GM12878 (cell line): ENCODE measurements around the gene ELAC1. TPM values are rescaled to one million over a fixed set of nuclear protein-coding genes. Genes with fewer than 3 reads are reported as not detected.

Experiments
- ATAC-seq: fragments of 200-7000 bp; cut with Tn5 transposase; 3 replicates; pipeline ENCODE4 v1.9.1; 2020; ENCODE audit warnings: mild to moderate bottlenecking, moderate library complexity
- BruUV-seq: library from RNA; stranded (reverse); fragments of 400-500 nt; replicated peaks from 2 replicates; lab custom pipeline; 2021; lab: Mats Ljungman, UMichigan
- CTCF ChIA-PET: fragments of 300-600 bp; sonication (Branson Sonifier 250); formaldehyde crosslinking; extraction: SDS; loops from one replicate; lab custom pipeline; 2021; ENCODE audit warnings: inconsistent platforms; lab: Yijun Ruan, JAX
- POLR2A ChIA-PET: fragments of 350-600 bp; formaldehyde crosslinking; extraction: SDS; loops from one replicate; lab custom pipeline; 2021; ENCODE audit warnings: inconsistent platforms; lab: Charles Lee
- RAD21 ChIA-PET: fragments of 300-600 bp; sonication (Branson Sonifier 250); formaldehyde crosslinking; loops from one replicate; lab custom pipeline; 2023; ENCODE audit warnings: antibody characterized with exemption; ENCODE audit not compliant: unreplicated experiment; lab: Charles Lee
- SMC1A ChIA-PET: fragments of 300-600 bp; sonication (Branson Sonifier 250); formaldehyde crosslinking; loops from one replicate; lab custom pipeline; 2023; ENCODE audit not compliant: unreplicated experiment, uncharacterized antibody; lab: Charles Lee
- DNase-seq: peaks from one replicate; pipeline ENCODE4 v3.0.0-alpha.2; 2011; ENCODE audit warnings: low read depth, low spot score
- FAIRE-seq: peaks from 3 replicates; lab custom pipeline; 2011; peaks lifted over from hg19 to GRCh38; lab: Jason Lieb, UNC
- H2AFZ ChIP-seq: 2 replicates; pipeline ENCODE4 v1.6.0; 2011; ENCODE audit warnings: low read depth, low read length, control low read depth; ENCODE audit not compliant: control insufficient read depth
- H3K27ac ChIP-seq: 2 replicates; pipeline ENCODE4 v1.5.1; 2011; ENCODE audit warnings: control low read depth; ENCODE audit not compliant: control insufficient read depth, insufficient read depth
- H3K27me3 ChIP-seq, 2 experiments: replicated peaks in 1 of 2; 2 replicates each; pipeline versions ENCODE4 v1.6.0 to v1.6.1; 2011; ENCODE audit warnings: low read length in 1 of 2; ENCODE audit not compliant: control insufficient read depth in 2 of 2, insufficient read depth in 2 of 2
- H3K36me3 ChIP-seq, 2 experiments: 2 replicates each; pipeline ENCODE4 v1.5.1; 2011; ENCODE audit warnings: low read length in 1 of 2; ENCODE audit not compliant: control insufficient read depth in 2 of 2, insufficient read depth in 2 of 2
- H3K4me1 ChIP-seq: 2 replicates; pipeline ENCODE4 v1.6.1; 2011; ENCODE audit warnings: mild to moderate bottlenecking, low read length, moderate library complexity, mixed read lengths; ENCODE audit not compliant: control insufficient read depth, insufficient read depth
- H3K4me2 ChIP-seq: 2 replicates; pipeline ENCODE4 v1.6.0; 2011; ENCODE audit warnings: control low read depth; ENCODE audit not compliant: control insufficient read depth, insufficient read depth
- H3K4me3 ChIP-seq: fragments of 200-600 bp; sonication (generic); 2 replicates; pipeline ENCODE4 v1.5.1; 2016
- H3K79me2 ChIP-seq: 2 replicates; pipeline ENCODE4 v1.6.0; 2011; ENCODE audit warnings: low read length; ENCODE audit not compliant: control insufficient read depth, insufficient read depth
- H3K9ac ChIP-seq: 2 replicates; pipeline ENCODE4 v1.8.0; 2011; ENCODE audit warnings: low read length, control low read depth, mixed read lengths; ENCODE audit not compliant: control insufficient read depth, insufficient read depth
- H3K9me3 ChIP-seq: replicated peaks from 3 replicates; pipeline ENCODE4 v1.5.1; 2011; ENCODE audit warnings: mild to moderate bottlenecking, low read length; ENCODE audit not compliant: control insufficient read depth, insufficient read depth
- H4K20me1 ChIP-seq: 2 replicates; pipeline ENCODE4 v1.6.0; 2011; ENCODE audit not compliant: control insufficient read depth, insufficient read depth
- ASH2L ChIP-seq: fragments of 300-600, 200-600 bp; sonication (generic); IDR thresholded peaks from 2 replicates; pipeline ENCODE4 v1.6.1; 2017; ENCODE audit warnings: low read depth, mild to moderate bottlenecking, borderline replicate concordance
- ATF3 ChIP-seq: IDR thresholded peaks from 2 replicates; pipeline ENCODE4 v1.6.1; 2011; ENCODE audit warnings: low read depth, mild to moderate bottlenecking, low read length, moderate library complexity, borderline replicate concordance; ENCODE audit errors: extremely low read depth
- HCFC1 ChIP-seq: fragments of 150-350 bp; IDR thresholded peaks from 2 replicates; pipeline ENCODE4 v1.6.1; 2014; ENCODE audit warnings: low read length
- JUND ChIP-seq: IDR thresholded peaks from 2 replicates; pipeline ENCODE4 v1.6.1; 2012; ENCODE audit warnings: low read depth, mild to moderate bottlenecking, low read length, improper control_type of control experiment, moderate library complexity
- MAX ChIP-seq: IDR thresholded peaks from 2 replicates; pipeline ENCODE4 v1.6.1; 2012; ENCODE audit warnings: low read depth, low read length, improper control_type of control experiment
- SIX5 ChIP-seq: IDR thresholded peaks from 2 replicates; pipeline ENCODE4 v1.6.1; 2011; ENCODE audit warnings: mild to moderate bottlenecking, low read depth, low read length, moderate library complexity; ENCODE audit not compliant: severe bottlenecking
- WGBS: methylation state at CpG from one replicate; pipeline ENCODE4 v1.1.6; 2016; ENCODE audit warnings: low lambda C conversion rate; ENCODE audit not compliant: insufficient replicate concordance, insufficient coverage; ENCODE audit errors: missing lambda C conversion rate; 5-methylcytosine and 5-hydroxymethylcytosine counted together
- in situ Hi-C: fragments of 300-500 bp; cut with MboI; formaldehyde crosslinking; loops from 9 replicates; pipeline ENCODE4 v1.14.3; 2018; ENCODE audit warnings: mixed read lengths
- intact Hi-C: fragments of 100-400 bp; cut with micrococcal nuclease; formaldehyde crosslinking; loops from one replicate; pipeline ENCODE4 v1.14.2; 2022; ENCODE audit not compliant: unreplicated experiment
- polyA plus RNA-seq, 11 experiments: library from polyadenylated mRNA; depleted of rRNA in 4 of 11; unstranded in 6 of 11; stranded (reverse) in 5 of 11; fragments of >200 nt; fragmentation: Nextera tagmentation in 4 of 11; fragmentation: Illumina TruSeq in 1 of 11; extraction: Ambion mirVana in 4 of 11; extraction: Trizol in 1 of 11; gene quantifications; 1 replicate in 1 of 11; 2 replicates in 10 of 11; pipeline versions ENCODE4 v1.2.1 to v1.2.3, GENCODE V29; 2011 to 2016; ENCODE audit warnings: inconsistent platforms in 2 of 11, missing spikeins in 2 of 11, low read depth in 1 of 11
- total RNA-seq, 4 experiments: library from RNA; depleted of rRNA in 3 of 4; stranded (reverse); fragments of >200 nt in 3 of 4; fragmentation: Illumina TruSeq in 1 of 4; extraction: Trizol in 1 of 4; gene quantifications; 2 replicates each; pipeline versions ENCODE4 v1.2.1 to v1.2.3, GENCODE V29; 2013 to 2021

The ELAC1 gene
- total and polyA plus RNA-seq, 10 of the 15 experiments (the other 5 are each of a cell fraction or from before 2014, with no cell fraction given) = 4.9 to 23.0 (median 9.8) TPM

GRCh38 chr18:51006948-51007789, 39.3 kb downstream of the ELAC1 start:
- no peaks in the 10 kb centered on the region for H3K27me3 ChIP-seq
- H3K36me3 ChIP-seq = no peaks in the 10 kb centered on the region
- ChIA-PET RAD21 (no interaction called here), POLR2A (no interaction called here), SMC1A (no interaction called here), CTCF (no interaction called here)
- in situ Hi-C loops (no loop called here), intact Hi-C loops (no loop called here)
- no peak overlapping the region for H3K27ac ChIP-seq
- no TSS peak for BruUV-seq
- no peak for DNase-seq
- H3K9ac ChIP-seq = no peak overlapping the region
- H3K4me2 ChIP-seq = no peak overlapping the region
- TF ChIP-seq HCFC1 (no peak), ATF3 (no peak), ASH2L (no peak), JUND (no peak), MAX (no peak), SIX5 (no peak)
- H3K9me3 ChIP-seq = no peaks in the 10 kb centered on the region
- WGBS = 73% methylated on average over 13 of the region's 13 CpGs
- no peaks in the 10 kb centered on the region for H3K79me2 ChIP-seq
- no peaks in the 10 kb centered on the region for H3K4me1 ChIP-seq
- H2AFZ ChIP-seq = no peak overlapping the region
- no peaks in the 10 kb centered on the region for H4K20me1 ChIP-seq
- no peak for FAIRE-seq
- H3K4me3 ChIP-seq = no peak overlapping the region
- ATAC-seq = no peak
